Calu3 (cell line): ENCODE data around the gene MLLT6. TPM values are rescaled to one million over a fixed set of nuclear protein-coding genes. Genes with fewer than 3 reads are reported as not detected.

Experiments used
- BruUV-seq: library from RNA; stranded (reverse); fragments of 400-500 nt; replicated peaks from 2 replicates; lab custom pipeline; 2021; lab: Mats Ljungman, UMichigan
- CTCF ChIA-PET: fragments of 300-600 bp; sonication (Branson Sonifier 250); formaldehyde crosslinking; loops from one replicate; lab custom pipeline; 2022; ENCODE audit warnings: antibody characterized with exemption; lab: Charles Lee
- DNase-seq: peaks from one replicate; pipeline ENCODE4 v3.0.0; 2022
- H3K27ac Mint-ChIP-seq: one replicate; pipeline ENCODE4 v1.8.0; 2022; ENCODE audit warnings: mixed read lengths; ENCODE audit not compliant: unreplicated experiment
- H3K27me3 Mint-ChIP-seq: one replicate; pipeline ENCODE4 v1.8.0; 2022; ENCODE audit warnings: mixed read lengths; ENCODE audit not compliant: unreplicated experiment
- H3K36me3 Mint-ChIP-seq: one replicate; pipeline ENCODE4 v1.8.0; 2022; ENCODE audit warnings: mild to moderate bottlenecking, moderate library complexity, mixed read lengths; ENCODE audit not compliant: insufficient read depth, unreplicated experiment
- H3K4me1 Mint-ChIP-seq: one replicate; pipeline ENCODE4 v1.8.0; 2022; ENCODE audit warnings: mild to moderate bottlenecking, low read depth, mixed read lengths; ENCODE audit not compliant: unreplicated experiment
- H3K4me3 Mint-ChIP-seq: one replicate; pipeline ENCODE4 v1.8.0; 2022; ENCODE audit warnings: mild to moderate bottlenecking, low read depth, moderate library complexity, mixed read lengths; ENCODE audit not compliant: unreplicated experiment
- H3K9me3 Mint-ChIP-seq: one replicate; pipeline ENCODE4 v1.8.0; 2022; ENCODE audit warnings: low read depth, mixed read lengths; ENCODE audit not compliant: unreplicated experiment
- intact Hi-C: fragments of 100-400 bp; cut with micrococcal nuclease; formaldehyde crosslinking; loops from one replicate; pipeline ENCODE4 v1.10.0; 2022; ENCODE audit not compliant: unreplicated experiment
- total RNA-seq: library from RNA; stranded (reverse); gene quantifications from 2 replicates; pipeline ENCODE4 v1.2.3, GENCODE V29; 2022
- TF ChIP-seq, protein P1 (sequence below): fragments of 200-600 bp; IDR thresholded peaks from one replicate; pipeline ENCODE4 v1.8.0; 2022; ENCODE audit warnings: antibody characterized with exemption; ENCODE audit not compliant: unreplicated experiment

MLLT6 gene
- total RNA-seq, 1 experiment from 2014 or later, result 463 TPM

GRCh38 chr17:38742411-38743308 is 37.6 kb downstream of the MLLT6 start:
- CTCF ChIA-PET, result interaction anchor here (0.6 kb wide), 1 partner anchor 624 kb away, joined by 3 read pairs; no protein-coding TSS in a partner anchor
- intact Hi-C loops, result no loop called here
- DNase-seq, result peak; percentile 63

GRCh38 chr17:38743556-38744171 is 38.6 kb downstream of the MLLT6 start:
- no peak for DNase-seq
- H3K27me3 Mint-ChIP-seq, result no peaks in the 10 kb centered on the region
- H3K27ac Mint-ChIP-seq, result peak overlapping the region; percentile 41
- TF ChIP-seq, protein P1, sequence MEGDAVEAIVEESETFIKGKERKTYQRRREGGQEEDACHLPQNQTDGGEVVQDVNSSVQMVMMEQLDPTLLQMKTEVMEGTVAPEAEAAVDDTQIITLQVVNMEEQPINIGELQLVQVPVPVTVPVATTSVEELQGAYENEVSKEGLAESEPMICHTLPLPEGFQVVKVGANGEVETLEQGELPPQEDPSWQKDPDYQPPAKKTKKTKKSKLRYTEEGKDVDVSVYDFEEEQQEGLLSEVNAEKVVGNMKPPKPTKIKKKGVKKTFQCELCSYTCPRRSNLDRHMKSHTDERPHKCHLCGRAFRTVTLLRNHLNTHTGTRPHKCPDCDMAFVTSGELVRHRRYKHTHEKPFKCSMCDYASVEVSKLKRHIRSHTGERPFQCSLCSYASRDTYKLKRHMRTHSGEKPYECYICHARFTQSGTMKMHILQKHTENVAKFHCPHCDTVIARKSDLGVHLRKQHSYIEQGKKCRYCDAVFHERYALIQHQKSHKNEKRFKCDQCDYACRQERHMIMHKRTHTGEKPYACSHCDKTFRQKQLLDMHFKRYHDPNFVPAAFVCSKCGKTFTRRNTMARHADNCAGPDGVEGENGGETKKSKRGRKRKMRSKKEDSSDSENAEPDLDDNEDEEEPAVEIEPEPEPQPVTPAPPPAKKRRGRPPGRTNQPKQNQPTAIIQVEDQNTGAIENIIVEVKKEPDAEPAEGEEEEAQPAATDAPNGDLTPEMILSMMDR, result no peak
- no TSS peak for BruUV-seq
- CTCF ChIA-PET, result interaction anchor here (1.1 to 3.3 kb wide), 2 partner anchors 9 to 66 kb away, joined by 4 to 17 read pairs; no protein-coding TSS in a partner anchor
- H3K9me3 Mint-ChIP-seq, result no peaks in the 10 kb centered on the region
- H3K36me3 Mint-ChIP-seq, result peaks cover 99% of the 10 kb centered on the region
- no peak overlapping the region for H3K4me3 Mint-ChIP-seq
- H3K4me1 Mint-ChIP-seq, result peaks cover 53% of the 10 kb centered on the region
- intact Hi-C loops, result no loop called here

More at GRCh38 chr17:38742411-38743308, 37.6 kb downstream of the MLLT6 start:
- H3K9me3 Mint-ChIP-seq, result no peaks in the 10 kb centered on the region
- TF ChIP-seq, protein P1, result no peak
- H3K4me1 Mint-ChIP-seq, result peaks cover 53% of the 10 kb centered on the region
- no TSS peak for BruUV-seq
- H3K27ac Mint-ChIP-seq, result no peak overlapping the region
- no peak overlapping the region for H3K4me3 Mint-ChIP-seq
- H3K27me3 Mint-ChIP-seq, result no peaks in the 10 kb centered on the region
- H3K36me3 Mint-ChIP-seq, result peaks cover 99% of the 10 kb centered on the region

- intact Hi-C loops, result no loop called here
Measured at GRCh38 chr17:38745545-38745944, 40.5 kb downstream of the MLLT6 start.

More at GRCh38 chr17:38745545-38745944, 40.5 kb downstream of the MLLT6 start:
- TF ChIP-seq, protein P1, result no peak
- no peaks in the 10 kb centered on the region for H3K9me3 Mint-ChIP-seq
- CTCF ChIA-PET, result interaction anchor here (0.9 to 3.3 kb wide), 3 partner anchors 11 to 26 kb away, joined by 3 to 17 read pairs (median 3); no protein-coding TSS in a partner anchor
- peaks cover 99% of the 10 kb centered on the region for H3K36me3 Mint-ChIP-seq
- no peaks in the 10 kb centered on the region for H3K27me3 Mint-ChIP-seq
- no peak for DNase-seq
- peak overlapping the region; percentile 78 for H3K4me3 Mint-ChIP-seq
- H3K27ac Mint-ChIP-seq, result peak overlapping the region; percentile 76
- BruUV-seq, result no TSS peak
- H3K4me1 Mint-ChIP-seq, result peaks cover 56% of the 10 kb centered on the region
